ENCODE measurements around the gene KIF7. TPM values are rescaled to one million over a fixed set of nuclear protein-coding genes. Genes with fewer than 3 reads are reported as not detected.

KIF7 gene
- total and polyA plus RNA-seq, 2 donors (not counting 3 experiments of a cell fraction or from before 2014, with no cell fraction given), result 4.2 to 11.3 TPM

- Histone ChIP-seq H3K36me3 (ENCODE audit: control insufficient read depth in 2 of 2, extremely low read depth in 1 of 2, insufficient read depth in 2 of 2, low read length in 2 of 2) (peaks cover 0 to 15% of the 10 kb centered on the region in 2 experiments), H3K4me1 (ENCODE audit: control insufficient read depth, extremely low read depth, insufficient read depth, low read length) (no peaks in the 10 kb centered on the region), H3K79me2 (ENCODE audit: control insufficient read depth, insufficient read depth, low read length) (no peaks in the 10 kb centered on the region), H3K9me3 (replicated peaks; ENCODE audit: control insufficient read depth, insufficient read depth, low read length) (no peaks in the 10 kb centered on the region), H3K27ac (ENCODE audit: insufficient read depth, low read depth, low read length) (no peak overlapping the region), H4K20me1 (replicated peaks; ENCODE audit: control insufficient read depth, extremely low read depth, insufficient read depth, low read length) (no peaks in the 10 kb centered on the region), H3K4me2 (ENCODE audit: insufficient read depth, low read length) (no peak overlapping the region), H2AFZ (ENCODE audit: low read depth, low read length) (no peak overlapping the region), H3K4me3 (replicated peaks in 1 of 3; ENCODE audit: insufficient read depth in 1 of 3, low read depth in 1 of 3, low read length in 3 of 3) (no peak overlapping the region), H3K27me3 (ENCODE audit: control insufficient read depth in 2 of 2, insufficient read depth in 2 of 2, low read length in 2 of 2) (no peaks in the 10 kb centered on the region), H3K9ac (replicated peaks; ENCODE audit: extremely low read depth, insufficient read depth, low read length) (no peak overlapping the region), H3K9me1 (replicated peaks; ENCODE audit: control insufficient read depth, extremely low read depth, insufficient read depth, low read length) (no peaks in the 10 kb centered on the region)
- ChIA-PET CTCF (interaction anchor here (1.0 to 4.4 kb wide), 7 partner anchors 9 to 242 kb away, joined by 3 to 55 read pairs (median 7); partner anchors contain the start of gene KIF7), POLR2A (no interaction called here)
- TF ChIP-seq MAX (IDR thresholded peaks at IDR 0.05; ENCODE audit: insufficient read depth, insufficient read length) (no peak), CTCF (IDR thresholded peaks at IDR 0.05; ENCODE audit: extremely low read depth in 1 of 2, insufficient read depth in 1 of 2, low read depth in 1 of 2, low read length in 2 of 2) (no peak), EZH2 (IDR thresholded peaks at IDR 0.05; ENCODE audit: borderline replicate concordance, low read depth, low read length, severe bottlenecking) (no peak), GATA2 (IDR thresholded peaks at IDR 0.05; ENCODE audit: insufficient read depth, insufficient read length, low read depth, low read length) (no peak), FOS (IDR thresholded peaks at IDR 0.05; ENCODE audit: borderline replicate concordance, insufficient read depth, low read length) (no peak), POLR2A (IDR thresholded peaks at IDR 0.05; ENCODE audit: low read depth, low read length) (no peak), POLR2AphosphoS5 (IDR thresholded peaks at IDR 0.05; ENCODE audit: insufficient read depth, low read depth, low read length) (no peak)
- dilution Hi-C loops (cut with MboI; ENCODE audit: extremely low pct_ligation_motif_present, low sequenced_read_pairs), result no loop called here
- DNase-seq (ENCODE audit: low read depth, low spot score) (no peak), FAIRE-seq (no peak)
- intact Hi-C loops (cut with micrococcal nuclease), result no loop called here
- BruUV-seq (replicated peaks), result no TSS peak
These were observed 9.6 kb downstream of the KIF7 start for GRCh38 chr15:89645680-89646079.

All from endothelial cell of umbilical vein (primary cell).